Liver (tissue), 9 donors: ENCODE data around the gene MBD3L2. TPM values are rescaled to one million over a fixed set of nuclear protein-coding genes. Genes with fewer than 3 reads are reported as not detected.

Experiments used
- DNase-seq: peaks from one replicate; pipeline ENCODE4 v3.0.0-alpha.2; 2017; ENCODE audit warnings: low spot score
- H3K27ac ChIP-seq, 2 donors: one replicate each; pipeline ENCODE4 v1.7.0; 2013; ENCODE audit warnings: inconsistent platforms in 2 of 2, low read length in 2 of 2, control low read depth in 1 of 2, low read depth in 1 of 2, mild to moderate bottlenecking in 1 of 2
- H3K27me3 ChIP-seq, 4 donors: one replicate each; pipeline versions ENCODE4 v1.6.1 to v1.7.0; 2013; ENCODE audit warnings: low read length in 3 of 4, inconsistent platforms in 1 of 4, mild to moderate bottlenecking in 1 of 4, moderate library complexity in 1 of 4; ENCODE audit not compliant: control insufficient read depth in 4 of 4, insufficient read depth in 4 of 4
- H3K36me3 ChIP-seq, 4 donors: one replicate each; pipeline versions ENCODE4 v1.6.1 to v1.7.0; 2013; ENCODE audit warnings: low read length in 3 of 4, mild to moderate bottlenecking in 3 of 4, low read depth in 1 of 4, moderate library complexity in 1 of 4; ENCODE audit not compliant: control insufficient read depth in 4 of 4, insufficient read depth in 3 of 4
- H3K4me1 ChIP-seq, 4 donors: one replicate each; pipeline versions ENCODE4 v1.6.1 to v1.7.0; 2013; ENCODE audit warnings: low read length in 3 of 4, mild to moderate bottlenecking in 3 of 4, moderate library complexity in 1 of 4; ENCODE audit not compliant: control insufficient read depth in 4 of 4, insufficient read depth in 4 of 4
- H3K4me3 ChIP-seq, 3 donors: one replicate each; pipeline versions ENCODE4 v1.6.1 to v1.7.0; 2013; ENCODE audit warnings: low read length in 3 of 3, control low read depth in 1 of 3, low read depth in 1 of 3, mild to moderate bottlenecking in 1 of 3
- H3K9ac ChIP-seq, 2 donors: one replicate each; pipeline ENCODE4 v1.7.0; 2013; ENCODE audit warnings: low read length in 2 of 2, mild to moderate bottlenecking in 2 of 2, moderate library complexity in 2 of 2, control low read depth in 1 of 2, low read depth in 1 of 2
- H3K9me3 ChIP-seq, 4 donors: one replicate each; pipeline versions ENCODE4 v1.6.1 to v1.7.0; 2013; ENCODE audit warnings: low read length in 3 of 4; ENCODE audit not compliant: control insufficient read depth in 4 of 4
- ATF3 ChIP-seq: IDR thresholded peaks from 2 replicates; pipeline ENCODE4 v1.6.1; 2016; ENCODE audit warnings: antibody characterized with exemption
- CTCF ChIP-seq: fragments of 150-350 bp; IDR thresholded peaks from 2 replicates; pipeline ENCODE4 v1.5.1; 2017; ENCODE audit warnings: improper control_type of control experiment, low read depth, low read length; ENCODE audit not compliant: missing input control
- EGR1 ChIP-seq, 2 donors: IDR thresholded peaks; 2 replicates each; pipeline ENCODE4 v1.6.1; 2016 to 2018; ENCODE audit warnings: antibody characterized with exemption in 2 of 2, low read depth in 2 of 2
- FOXA1 ChIP-seq: IDR thresholded peaks from 2 replicates; pipeline ENCODE4 v1.6.1; 2016; ENCODE audit warnings: antibody characterized with exemption
- FOXA2 ChIP-seq: IDR thresholded peaks from 2 replicates; pipeline ENCODE4 v1.6.1; 2016; ENCODE audit warnings: antibody characterized with exemption
- GABPA ChIP-seq, 2 donors: IDR thresholded peaks in 1 of 2; conservative IDR thresholded peaks in 1 of 2; 2 replicates each; pipeline ENCODE4 v1.6.1; 2016; ENCODE audit warnings: antibody characterized with exemption in 2 of 2, mild to moderate bottlenecking in 1 of 2, moderate library complexity in 1 of 2
- HNF4A ChIP-seq, 2 donors: conservative IDR thresholded peaks; 2 replicates each; pipeline ENCODE4 v1.6.1; 2016; ENCODE audit warnings: antibody characterized with exemption in 2 of 2, mild to moderate bottlenecking in 2 of 2
- JUND ChIP-seq, 2 donors: IDR thresholded peaks; 2 replicates each; pipeline ENCODE4 v1.6.1; 2016; ENCODE audit warnings: antibody characterized with exemption in 2 of 2
- MAX ChIP-seq: IDR thresholded peaks from 2 replicates; pipeline ENCODE4 v1.6.1; 2016; ENCODE audit warnings: antibody characterized with exemption
- NR2F2 ChIP-seq: IDR thresholded peaks from 2 replicates; pipeline ENCODE4 v1.6.1; 2016; ENCODE audit warnings: antibody characterized with exemption
- RAD21 ChIP-seq, 2 donors: IDR thresholded peaks; 2 replicates each; pipeline ENCODE4 v1.6.1; 2016; ENCODE audit warnings: antibody characterized with exemption in 2 of 2, mild to moderate bottlenecking in 2 of 2
- REST ChIP-seq: IDR thresholded peaks from 2 replicates; pipeline ENCODE4 v1.6.1; 2016; ENCODE audit warnings: antibody characterized with exemption, mild to moderate bottlenecking
- RXRA ChIP-seq, 2 donors: IDR thresholded peaks; 2 replicates each; pipeline ENCODE4 v1.6.1; 2017 to 2018; ENCODE audit warnings: antibody characterized with exemption in 2 of 2, mild to moderate bottlenecking in 1 of 2
- SP1 ChIP-seq: IDR thresholded peaks from 2 replicates; pipeline ENCODE4 v1.6.1; 2018; ENCODE audit warnings: antibody characterized with exemption, mild to moderate bottlenecking
- TAF1 ChIP-seq: conservative IDR thresholded peaks from 2 replicates; pipeline ENCODE4 v1.6.1; 2016; ENCODE audit warnings: antibody characterized with exemption, mild to moderate bottlenecking
- YY1 ChIP-seq: IDR thresholded peaks from 2 replicates; pipeline ENCODE4 v1.6.1; 2016; ENCODE audit warnings: antibody characterized with exemption, mild to moderate bottlenecking
- WGBS: extraction: QIAGEN DNeasy Blood & Tissue Kit; methylation state at CpG from one replicate; pipeline ENCODE4 v1.1.7; 2013; 5-methylcytosine and 5-hydroxymethylcytosine counted together
- polyA plus RNA-seq, 2 donors: library from polyadenylated mRNA; stranded (reverse) in 1 of 2; unstranded in 1 of 2; fragments of 200-250 nt in 1 of 2; fragments of >200 nt in 1 of 2; fragmentation: Nextera tagmentation in 1 of 2; extraction: Ambion mirVana in 1 of 2; gene quantifications; one replicate each; pipeline versions ENCODE4 v1.2.1 to v1.2.3, GENCODE V29; 2013 to 2015
- total RNA-seq, 2 donors: library from RNA; depleted of rRNA; stranded (reverse); fragments of >200 nt; gene quantifications; one replicate each; pipeline ENCODE4 v1.2.3, GENCODE V29; 2014
- donor health status: healthy.
- donor health status: healthy.
- donor health status: healthy.
- donor health status: healthy.
- donor health status: healthy.

Gene MBD3L2
- total and polyA plus RNA-seq, 4 donors, result not detected

- TF ChIP-seq REST (no peak), ATF3 (no peak), MAX (no peak), EGR1 (IDR thresholded peaks at IDR 0.05; ENCODE audit: low read depth in 2 of 2) (no peak), NR2F2 (no peak)
Observed at GRCh38 chr19:7083076-7083956, 34.2 kb downstream of the MBD3L2 start (continued).

GRCh38 chr19:7088999-7089398, 39.9 kb downstream of the MBD3L2 start:
- DNase-seq, result no peak
- no peaks in the 10 kb centered on the region for H3K4me1 ChIP-seq
- peaks cover 4 to 15% (median 12%) of the 10 kb centered on the region in 4 donors for H3K36me3 ChIP-seq
- peaks cover 35 to 75% (median 44%) of the 10 kb centered on the region in 4 donors for H3K9me3 ChIP-seq
- no peak overlapping the region for H3K9ac ChIP-seq
- H3K4me3 ChIP-seq, result peak overlapping the region in 2 of 3 donors; percentile 18 to 20
- WGBS, result 92% methylated on average over 6 of the region's 6 CpGs
- no peak overlapping the region for H3K27ac ChIP-seq
- TF ChIP-seq CTCF (no peak), GABPA (IDR thresholded peaks at IDR 0.05 in 1 of 2, conservative IDR thresholded peaks at IDR 0.05 in 1 of 2) (no peak), JUND (IDR thresholded peaks at IDR 0.05) (no peak), HNF4A (conservative IDR thresholded peaks at IDR 0.05) (no peak), RXRA (IDR thresholded peaks at IDR 0.05) (no peak), FOXA2 (no peak), ATF3 (no peak), SP1 (no peak), RAD21 (IDR thresholded peaks at IDR 0.05) (no peak), FOXA1 (no peak), EGR1 (IDR thresholded peaks at IDR 0.05; ENCODE audit: low read depth in 2 of 2) (no peak), REST (no peak), TAF1 (no peak), YY1 (no peak), MAX (no peak)
- no peaks in the 10 kb centered on the region for H3K27me3 ChIP-seq
